CD4-positive, alpha-beta T cell treated with Interleukin-15 for 1 hour (primary cell): ENCODE data around the gene MAPK8IP3.

ENCODE experiments used
- DNase-seq: peaks from one replicate; pipeline ENCODE4 v3.0.0-alpha.2; 2020

The MAPK8IP3 gene

DNA sequence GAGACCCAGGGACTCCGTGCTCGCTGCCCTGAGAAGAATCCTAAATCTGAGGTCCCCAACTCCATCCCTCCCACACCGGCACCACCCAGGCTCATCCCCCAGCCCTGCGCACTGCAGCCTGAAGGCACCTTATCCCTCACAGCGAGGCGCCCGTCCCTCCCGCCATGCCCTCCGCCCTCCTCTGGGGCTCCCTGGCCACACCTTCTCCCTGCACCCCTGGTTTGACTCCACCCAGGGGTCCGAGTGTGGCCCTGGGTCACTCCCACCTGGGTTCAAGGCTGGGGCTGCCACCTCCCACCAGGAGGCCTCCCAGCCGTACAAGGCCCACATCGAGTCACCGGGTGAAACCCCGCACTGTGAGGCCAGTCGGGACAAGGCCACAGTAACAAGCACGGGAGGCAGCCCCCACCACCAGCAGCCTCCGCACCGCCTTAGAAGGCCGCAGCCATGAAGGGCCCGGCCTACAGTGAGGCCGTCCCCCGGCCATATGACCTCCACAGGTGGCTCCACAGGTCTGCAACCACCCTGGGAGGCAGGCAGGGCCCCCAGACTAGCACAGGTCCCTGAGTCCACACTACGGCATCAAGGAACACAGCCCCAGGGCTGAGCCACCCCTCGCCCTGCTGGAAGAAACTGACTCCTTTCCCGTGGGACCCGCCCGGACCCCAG lies 112.3 kb downstream of the MAPK8IP3 start:
- DNase-seq, result no peak

DNA sequence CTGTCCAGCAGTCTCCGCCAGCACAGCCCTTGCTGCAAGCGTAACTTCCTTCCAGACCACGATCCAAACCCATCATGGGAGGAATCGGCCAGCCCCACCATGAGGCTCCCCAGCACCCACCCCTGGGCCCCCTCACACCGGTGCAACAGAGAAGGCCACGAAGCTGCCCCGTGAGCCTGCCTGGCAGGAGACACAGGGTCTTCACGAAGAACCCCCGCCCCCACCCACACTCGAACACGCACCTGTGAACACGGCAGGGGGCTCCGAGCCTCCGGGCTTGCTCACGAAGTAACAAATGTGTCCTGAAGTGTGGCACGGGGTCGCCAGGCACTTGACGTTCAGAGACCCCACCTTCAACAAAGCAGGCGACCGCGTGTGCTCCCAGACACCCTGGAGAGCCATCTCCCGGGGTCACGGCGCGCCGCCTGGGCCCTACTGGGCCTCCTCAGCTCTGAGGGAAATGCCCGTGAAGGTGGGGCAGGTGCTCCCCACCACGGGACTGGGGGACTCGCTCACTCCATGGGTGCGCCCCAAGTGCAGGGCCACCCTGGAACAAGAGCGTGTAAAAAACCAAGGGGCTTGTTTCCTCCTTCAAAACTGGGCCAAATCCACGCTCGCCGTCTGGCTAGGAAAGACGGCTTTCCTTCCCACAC lies 113.0 kb downstream of the MAPK8IP3 start:
- DNase-seq, result no peak

DNA sequence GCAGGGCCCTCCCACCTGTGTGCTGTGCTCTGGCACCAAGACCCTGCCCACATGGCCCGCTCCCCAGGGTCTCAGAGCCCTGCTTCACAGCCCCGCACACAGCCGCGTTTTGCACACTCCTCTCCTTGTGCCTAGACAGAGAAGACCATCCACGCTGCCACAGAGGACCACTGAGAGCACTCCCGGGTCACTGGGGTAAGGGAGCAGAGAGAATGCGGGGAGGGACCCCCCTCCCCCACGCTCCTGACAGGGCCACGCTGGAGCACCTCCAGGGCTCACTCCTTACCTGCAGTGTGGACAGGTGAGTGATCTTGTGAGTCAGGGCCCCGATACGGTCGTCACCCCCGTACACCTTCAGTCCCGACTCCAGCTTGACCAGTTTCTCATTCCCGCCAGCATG lies 113.6 kb downstream of the MAPK8IP3 start:
- no peak for DNase-seq
